Prostate gland (tissue), 2 donors: Measurements from ENCODE around the gene TBC1D3I.

ENCODE experiments used
- CTCF ChIP-seq, 4 experiments: fragments of 200-600 bp in 2 of 4; fragments of 450-650 bp in 2 of 4; sonication (generic) in 2 of 4; IDR thresholded peaks; 1 replicate in 3 of 4; 2 replicates in 1 of 4; pipeline ENCODE4 v1.5.1; 2016 to 2019; ENCODE audit warnings: antibody characterized with exemption in 4 of 4, mild to moderate bottlenecking in 2 of 4, moderate library complexity in 2 of 4
- POLR2AphosphoS5 ChIP-seq: sonication (generic); formaldehyde crosslinking; IDR thresholded peaks from one replicate; pipeline ENCODE4 v1.6.1; 2017; ENCODE audit warnings: antibody characterized with exemption

GRCh38 chr17:36214918-36215317 lies 49.5 kb downstream of the TBC1D3I start:
- TF ChIP-seq CTCF (IDR thresholded peaks at IDR 0.05) = no peak
- no peak for TF ChIP-seq POLR2AphosphoS5
